HG02840 (cell line): Measurements from ENCODE around the gene KCNK2.

Experiments
- ATAC-seq: cut with Tn5 transposase; IDR thresholded peaks from one replicate; pipeline ENCODE4 v1.9.1; 2021; ENCODE audit warnings: mild to moderate bottlenecking, moderate library complexity, moderate number of reproducible peaks; ENCODE audit not compliant: unreplicated experiment, low FRiP score

The KCNK2 gene, protein sequence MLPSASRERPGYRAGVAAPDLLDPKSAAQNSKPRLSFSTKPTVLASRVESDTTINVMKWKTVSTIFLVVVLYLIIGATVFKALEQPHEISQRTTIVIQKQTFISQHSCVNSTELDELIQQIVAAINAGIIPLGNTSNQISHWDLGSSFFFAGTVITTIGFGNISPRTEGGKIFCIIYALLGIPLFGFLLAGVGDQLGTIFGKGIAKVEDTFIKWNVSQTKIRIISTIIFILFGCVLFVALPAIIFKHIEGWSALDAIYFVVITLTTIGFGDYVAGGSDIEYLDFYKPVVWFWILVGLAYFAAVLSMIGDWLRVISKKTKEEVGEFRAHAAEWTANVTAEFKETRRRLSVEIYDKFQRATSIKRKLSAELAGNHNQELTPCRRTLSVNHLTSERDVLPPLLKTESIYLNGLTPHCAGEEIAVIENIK

GRCh38 chr1:215082532-215083382 lies at the start of gene KCNK2:
TSS of gene KCNK2 (plus strand) at chr1:215082737. CDS start at chr1:215083386, 649 bp downstream.
- ATAC-seq, result no peak

DNA sequence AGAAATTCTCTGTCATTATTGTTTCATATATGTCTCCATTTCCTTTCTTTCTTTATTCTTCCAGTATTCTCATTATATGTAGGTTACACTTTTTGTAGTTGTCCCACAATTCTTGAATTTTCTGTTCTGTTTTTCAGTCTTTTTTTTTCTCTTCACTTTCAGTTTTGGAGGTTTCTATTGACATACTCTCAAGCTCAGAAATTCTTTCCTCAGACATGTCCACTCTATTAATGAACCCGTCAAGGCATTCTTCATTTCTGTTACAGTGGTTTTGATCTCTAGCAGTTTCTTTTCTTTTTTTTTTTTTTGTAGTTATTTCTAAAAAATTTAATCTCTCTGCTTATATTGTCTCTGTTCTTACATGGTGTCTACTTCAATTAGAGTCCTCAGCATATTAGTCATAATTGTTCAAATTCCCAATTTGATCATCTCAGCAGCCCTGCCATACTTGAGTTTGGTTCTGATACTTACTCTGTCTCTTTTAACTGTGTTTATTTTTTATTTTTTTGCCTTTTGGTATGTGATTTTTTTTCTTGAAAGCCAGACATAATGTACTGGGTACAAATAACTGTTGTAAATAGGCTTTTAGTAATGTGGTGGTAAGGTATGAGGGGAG lies 49.5 kb upstream of the KCNK2 start:
- ATAC-seq, result no peak

- no peak for ATAC-seq
These were observed 42.3 kb upstream of the KCNK2 start for GRCh38 chr1:215040190-215040589.

DNA sequence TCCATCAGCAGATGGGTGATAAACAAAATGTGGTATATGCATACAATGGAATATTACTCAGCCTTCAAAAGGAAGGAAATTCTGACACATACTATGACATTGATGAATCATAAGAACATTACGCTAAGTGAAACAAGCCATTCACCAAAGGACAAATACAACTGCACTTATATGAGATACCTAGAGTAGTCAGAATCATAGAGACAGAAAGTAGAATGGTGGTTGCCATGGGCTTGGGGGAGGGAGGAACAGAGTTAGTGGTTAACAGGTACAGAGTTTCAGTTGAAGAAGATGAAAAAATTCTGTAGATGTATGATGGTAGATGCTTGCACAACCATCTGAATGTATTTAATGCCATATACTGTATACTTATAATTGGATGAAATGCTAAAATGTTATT lies 39.1 kb upstream of the KCNK2 start:
- ATAC-seq, result no peak

- no peak for ATAC-seq
These were observed 38.4 kb upstream of the KCNK2 start for GRCh38 chr1:215044151-215044550.

DNA sequence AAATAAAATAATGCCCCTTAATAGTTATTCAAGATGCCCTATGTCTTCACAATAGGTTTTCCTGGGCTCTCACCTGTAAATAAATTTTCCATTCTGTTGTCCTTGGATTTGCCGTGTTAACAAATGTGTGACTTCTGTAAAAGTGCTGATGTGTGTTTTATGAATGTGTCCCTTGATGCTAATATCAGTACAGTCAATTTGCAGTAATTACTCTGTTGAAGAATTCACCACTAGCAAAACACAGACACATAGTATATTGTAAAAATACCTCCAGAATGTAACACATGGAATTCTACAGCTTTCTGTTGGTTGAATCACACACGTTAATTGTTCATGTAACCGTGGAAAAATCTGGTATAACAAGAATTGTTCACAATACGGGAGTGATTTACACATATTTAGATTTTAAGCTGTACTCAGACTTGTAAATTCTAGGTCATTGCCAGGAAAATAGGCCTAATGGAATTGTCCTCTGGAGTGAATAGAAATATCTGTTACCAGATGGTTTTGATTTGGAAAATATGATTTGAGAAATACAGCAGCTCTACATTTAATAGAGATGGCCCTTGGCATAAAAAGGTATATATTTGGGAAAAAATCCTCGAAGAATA lies 36.7 kb upstream of the KCNK2 start:
- no peak for ATAC-seq

- no peak for ATAC-seq
These were observed 30.1 kb upstream of the KCNK2 start for GRCh38 chr1:215052256-215053015.

- ATAC-seq, result no peak
These were observed 28.3 kb upstream of the KCNK2 start for GRCh38 chr1:215054266-215054665.

DNA sequence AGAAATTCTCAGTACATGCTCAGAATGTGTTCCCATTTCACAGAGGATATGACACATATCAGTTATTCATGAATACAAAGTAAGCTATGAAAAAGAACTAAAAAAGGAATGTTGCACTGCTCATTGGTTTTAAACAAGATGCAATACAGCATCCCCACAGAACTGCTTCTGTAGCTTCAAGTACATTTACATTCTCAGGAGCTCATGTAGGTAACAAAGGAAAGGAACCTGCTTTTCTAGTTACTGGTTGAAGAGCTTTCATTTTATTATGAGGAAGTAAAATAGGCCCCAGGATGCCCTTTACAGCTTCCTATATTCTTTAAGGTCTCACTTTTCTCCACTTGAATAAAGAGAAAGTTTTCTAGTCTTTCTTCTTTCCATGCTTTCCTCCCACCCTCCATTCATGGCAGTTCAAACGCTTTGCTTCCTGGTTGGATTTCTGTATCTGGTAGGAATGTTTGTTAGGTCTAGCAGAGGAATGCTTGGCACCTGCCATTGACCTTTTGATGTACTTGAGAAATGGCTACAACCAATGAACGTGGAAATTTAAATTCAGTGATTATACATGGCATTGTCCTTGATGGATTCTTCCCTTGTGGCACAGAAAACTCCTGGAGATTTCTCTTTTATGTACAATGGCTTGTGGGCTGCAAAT lies 27.1 kb upstream of the KCNK2 start:
- ATAC-seq, result no peak

DNA sequence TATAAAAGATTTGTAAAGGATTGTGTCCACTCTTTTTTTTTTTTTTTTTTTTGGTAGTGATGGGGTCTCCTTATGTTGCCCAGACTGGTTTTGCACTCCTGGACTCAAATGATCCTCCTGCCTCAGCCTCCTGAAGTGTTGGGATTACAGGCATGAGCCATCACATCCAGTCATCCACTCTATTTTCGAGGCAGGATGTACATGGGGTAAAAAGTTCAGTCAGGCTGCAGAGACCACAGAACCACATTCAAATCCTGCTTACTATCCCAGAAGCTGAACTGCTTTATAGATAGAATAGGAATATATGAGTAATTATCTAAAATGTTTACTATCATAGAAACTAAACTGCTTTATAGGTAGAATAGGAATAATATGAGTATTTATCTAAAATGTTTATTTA lies 26.0 kb upstream of the KCNK2 start:
- no peak for ATAC-seq

DNA sequence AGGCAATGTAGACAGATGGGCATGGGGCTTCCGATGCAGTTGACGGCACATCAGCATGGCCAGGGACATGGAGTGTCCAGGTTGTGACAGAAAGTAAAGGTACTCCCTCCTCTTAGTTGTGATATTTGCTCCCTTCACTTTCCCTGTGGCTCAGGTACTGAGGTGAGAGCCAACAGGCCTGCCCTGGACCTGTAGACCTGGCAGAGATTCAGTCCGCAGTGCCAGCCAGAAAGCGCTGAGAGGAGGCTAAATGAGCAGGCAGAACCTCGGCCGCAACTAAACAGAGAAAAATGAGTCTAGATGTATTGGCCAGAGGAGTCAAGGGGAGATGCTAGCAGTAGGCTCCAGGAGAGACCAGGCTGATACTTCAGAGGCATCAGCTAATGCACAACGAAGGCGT lies 22.6 kb upstream of the KCNK2 start:
- no peak for ATAC-seq

- ATAC-seq, result no peak
These were observed 18.2 kb upstream of the KCNK2 start for GRCh38 chr1:215064327-215064726.

- ATAC-seq, result no peak
These were observed 11.5 kb upstream of the KCNK2 start for GRCh38 chr1:215071078-215071477.

GRCh38 chr1:215076322-215076721 lies 6.2 kb upstream of the KCNK2 start:
- no peak for ATAC-seq

DNA sequence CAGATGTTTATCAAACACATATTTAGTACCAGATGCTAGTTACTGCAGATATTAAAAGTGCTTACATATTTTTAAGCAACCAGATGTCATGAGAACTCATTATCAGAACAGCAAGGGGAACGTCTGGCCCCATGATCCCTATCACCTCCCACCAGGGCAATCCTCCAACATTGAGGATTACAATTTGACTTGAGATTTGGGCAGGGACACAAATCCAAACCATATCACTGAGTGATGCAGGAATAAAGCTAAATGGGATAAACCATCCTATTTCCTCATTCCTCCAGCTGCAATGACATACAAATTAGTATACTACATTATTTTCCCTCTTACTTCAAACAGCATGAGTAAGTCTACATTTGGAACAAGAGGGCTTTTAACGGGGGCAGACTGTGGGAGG lies 3.1 kb upstream of the KCNK2 start:
- no peak for ATAC-seq

DNA sequence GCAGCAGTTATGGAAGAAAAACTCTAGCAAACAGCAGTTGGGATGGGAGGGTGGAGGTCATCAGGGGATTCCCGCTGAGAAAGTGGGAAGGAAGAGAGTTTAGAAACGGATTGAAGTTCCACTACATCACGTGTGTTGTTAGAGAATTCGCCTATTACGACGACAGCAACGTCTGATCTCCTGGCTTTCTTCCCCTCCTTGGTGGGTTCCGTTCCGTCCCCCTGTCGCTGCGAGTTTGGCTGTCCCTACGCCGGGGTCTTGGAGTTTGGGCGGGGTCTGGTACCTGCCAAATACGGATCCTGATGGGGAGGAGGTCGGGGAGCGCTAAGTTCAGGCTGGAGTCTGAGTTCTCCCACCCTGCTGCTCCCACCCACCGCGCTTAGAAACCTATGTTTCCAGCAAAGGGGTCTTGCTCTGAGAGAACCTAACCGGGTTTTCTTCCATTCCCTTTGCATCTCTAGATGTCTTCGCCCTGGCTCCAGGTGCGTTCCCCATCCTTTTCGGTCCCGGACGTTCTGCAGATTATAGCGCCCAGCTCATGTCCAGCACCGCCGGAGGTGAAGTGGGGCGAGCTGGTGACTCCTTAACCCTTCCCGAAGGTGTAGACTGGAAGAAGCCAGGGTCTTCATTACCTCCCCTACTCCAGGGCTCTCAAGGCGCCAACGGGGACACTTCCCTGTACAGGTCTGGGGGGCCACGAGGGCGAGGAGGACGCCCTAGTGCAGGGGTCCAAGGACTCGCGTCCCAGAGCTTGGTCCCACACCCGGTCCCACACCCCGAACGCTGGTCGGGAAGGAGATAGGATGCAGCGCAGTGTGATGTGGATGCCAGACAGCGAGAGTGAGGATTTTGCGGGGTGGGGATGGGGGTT lies 641 bp upstream of the KCNK2 start:
- ATAC-seq, result no peak

DNA sequence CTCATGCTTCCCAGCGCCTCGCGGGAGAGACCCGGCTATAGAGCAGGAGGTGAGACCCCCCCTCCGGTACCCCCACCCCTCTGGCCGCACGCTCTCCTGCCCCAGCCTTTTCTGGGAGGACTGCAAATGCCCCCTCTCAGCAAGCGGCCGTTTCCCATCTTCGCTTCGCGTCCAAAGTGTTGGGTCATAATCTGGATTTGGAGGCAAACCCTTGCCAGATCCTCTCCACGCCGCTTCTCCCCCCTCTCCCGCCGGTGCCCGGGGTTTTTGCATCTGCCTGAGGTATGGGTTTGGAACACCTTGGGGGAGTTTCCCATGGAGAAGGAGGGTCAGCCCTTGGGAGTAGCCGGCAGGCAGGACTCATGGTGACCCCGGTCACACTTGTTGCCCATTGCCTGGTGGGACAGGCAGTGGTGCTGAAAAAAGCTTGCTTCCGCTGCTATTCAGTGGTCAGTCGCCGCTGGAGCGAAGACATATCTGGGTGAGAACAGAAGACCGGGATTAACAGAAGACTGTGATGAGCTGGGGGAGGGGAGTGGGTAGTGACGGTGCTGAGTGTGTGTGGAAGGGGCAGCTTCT lies 935 bp downstream of the KCNK2 start:
- ATAC-seq, result no peak

DNA sequence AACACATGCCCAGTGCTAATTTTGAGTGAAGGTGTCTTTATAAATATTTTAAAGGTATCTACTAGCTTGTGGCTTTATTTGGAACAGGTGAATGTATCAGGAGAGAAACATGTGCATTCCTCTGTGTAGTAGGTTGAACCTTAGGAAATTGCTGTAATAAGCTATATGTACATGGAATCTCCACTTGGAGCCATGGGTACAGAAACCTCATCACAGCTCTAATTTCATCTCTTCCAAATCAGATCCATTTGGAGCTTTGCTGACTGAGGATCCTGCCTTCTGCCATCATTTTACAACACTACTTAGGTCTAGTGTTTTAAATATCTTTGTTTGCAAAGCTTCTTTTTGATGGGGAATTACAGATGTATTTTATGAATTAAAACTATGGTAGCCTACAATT lies 2.1 kb downstream of the KCNK2 start:
- ATAC-seq, result no peak
